Thyroid gland (tissue), 4 donors: Measurements from ENCODE around the gene BOC.

Source experiments
- POLR2A ChIP-seq, 2 donors: fragments of 450-650 bp; IDR thresholded peaks; one replicate each; pipeline ENCODE4 v1.6.1; 2017; ENCODE audit warnings: antibody characterized with exemption in 2 of 2, mild to moderate bottlenecking in 2 of 2, moderate library complexity in 1 of 2
- TF ChIP-seq, protein P1 (sequence below), 6 experiments: fragments of 200-600 bp in 3 of 6; fragments of 450-650 bp in 3 of 6; sonication (generic) in 3 of 6; IDR thresholded peaks; one replicate each; pipeline ENCODE4 v1.5.1; 2016 to 2019; ENCODE audit warnings: antibody characterized with exemption in 6 of 6, mild to moderate bottlenecking in 2 of 6, inconsistent platforms in 1 of 6, moderate library complexity in 1 of 6

- TF ChIP-seq, protein P1, sequence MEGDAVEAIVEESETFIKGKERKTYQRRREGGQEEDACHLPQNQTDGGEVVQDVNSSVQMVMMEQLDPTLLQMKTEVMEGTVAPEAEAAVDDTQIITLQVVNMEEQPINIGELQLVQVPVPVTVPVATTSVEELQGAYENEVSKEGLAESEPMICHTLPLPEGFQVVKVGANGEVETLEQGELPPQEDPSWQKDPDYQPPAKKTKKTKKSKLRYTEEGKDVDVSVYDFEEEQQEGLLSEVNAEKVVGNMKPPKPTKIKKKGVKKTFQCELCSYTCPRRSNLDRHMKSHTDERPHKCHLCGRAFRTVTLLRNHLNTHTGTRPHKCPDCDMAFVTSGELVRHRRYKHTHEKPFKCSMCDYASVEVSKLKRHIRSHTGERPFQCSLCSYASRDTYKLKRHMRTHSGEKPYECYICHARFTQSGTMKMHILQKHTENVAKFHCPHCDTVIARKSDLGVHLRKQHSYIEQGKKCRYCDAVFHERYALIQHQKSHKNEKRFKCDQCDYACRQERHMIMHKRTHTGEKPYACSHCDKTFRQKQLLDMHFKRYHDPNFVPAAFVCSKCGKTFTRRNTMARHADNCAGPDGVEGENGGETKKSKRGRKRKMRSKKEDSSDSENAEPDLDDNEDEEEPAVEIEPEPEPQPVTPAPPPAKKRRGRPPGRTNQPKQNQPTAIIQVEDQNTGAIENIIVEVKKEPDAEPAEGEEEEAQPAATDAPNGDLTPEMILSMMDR (IDR thresholded peaks at IDR 0.05), result no peak
- TF ChIP-seq POLR2A (IDR thresholded peaks at IDR 0.05), result no peak
Observed at GRCh38 chr3:113247675-113248458, 36.5 kb downstream of the BOC start.
